Amniotic epithelial cell (primary cell): ENCODE data around the gene VSX1.

Experiments used
- DNase-seq: peaks from one replicate; pipeline ENCODE4 v3.0.0-alpha.2; 2010; ENCODE audit warnings: low read depth

The VSX1 gene

GRCh38 chr20:25040438-25040831 lies 41.5 kb downstream of the VSX1 start:
- peak; percentile 78 for DNase-seq

DNA sequence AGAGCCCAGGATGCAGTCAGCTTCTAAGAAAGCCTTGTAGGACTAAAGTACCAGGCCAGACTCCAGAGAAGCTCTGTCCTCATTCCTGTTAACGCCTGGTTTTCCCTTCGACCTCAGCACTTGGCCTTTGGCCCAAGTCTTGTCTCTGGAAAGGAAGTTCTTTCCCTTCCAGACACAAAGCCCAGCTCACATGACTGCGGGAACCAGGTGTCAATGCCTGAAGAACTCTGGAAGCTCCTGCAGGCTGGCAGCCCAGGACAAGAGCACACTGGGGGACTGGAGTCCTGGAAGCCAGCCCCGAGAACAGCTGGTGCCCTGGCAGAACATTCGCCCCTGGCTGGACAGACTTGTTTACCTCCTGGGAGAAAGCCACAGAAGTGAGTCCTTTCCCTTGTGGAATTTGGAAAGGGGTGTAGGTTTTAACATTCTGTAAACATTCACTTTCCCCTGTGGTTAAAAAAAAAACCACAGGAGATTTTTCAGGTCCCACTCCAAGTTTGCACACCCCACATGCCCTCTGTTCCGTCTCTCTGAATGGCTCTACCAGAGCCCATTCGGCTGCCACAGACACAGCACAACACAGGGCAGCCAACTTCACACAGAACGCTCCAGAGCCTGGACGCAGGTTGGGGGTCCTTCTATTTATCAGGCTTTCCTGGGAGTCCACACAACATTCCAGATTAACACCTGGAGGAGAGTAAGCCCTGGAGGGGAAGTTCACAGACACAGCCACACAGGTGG lies 42.1 kb downstream of the VSX1 start:
- DNase-seq: peak; percentile 61

GRCh38 chr20:25038591-25039015 lies 43.3 kb downstream of the VSX1 start:
- DNase-seq: no peak

- DNase-seq: no peak
These were observed 43.9 kb downstream of the VSX1 start for GRCh38 chr20:25038103-25038410.

- DNase-seq: no peak
These were observed 44.4 kb downstream of the VSX1 start for GRCh38 chr20:25037288-25038102.

- no peak for DNase-seq
These were observed 45.5 kb downstream of the VSX1 start for GRCh38 chr20:25036331-25036936.

- no peak for DNase-seq
These were observed 46.0 kb downstream of the VSX1 start for GRCh38 chr20:25035921-25036320.

- DNase-seq: no peak
These were observed 48.0 kb downstream of the VSX1 start for GRCh38 chr20:25033924-25034300.

DNA sequence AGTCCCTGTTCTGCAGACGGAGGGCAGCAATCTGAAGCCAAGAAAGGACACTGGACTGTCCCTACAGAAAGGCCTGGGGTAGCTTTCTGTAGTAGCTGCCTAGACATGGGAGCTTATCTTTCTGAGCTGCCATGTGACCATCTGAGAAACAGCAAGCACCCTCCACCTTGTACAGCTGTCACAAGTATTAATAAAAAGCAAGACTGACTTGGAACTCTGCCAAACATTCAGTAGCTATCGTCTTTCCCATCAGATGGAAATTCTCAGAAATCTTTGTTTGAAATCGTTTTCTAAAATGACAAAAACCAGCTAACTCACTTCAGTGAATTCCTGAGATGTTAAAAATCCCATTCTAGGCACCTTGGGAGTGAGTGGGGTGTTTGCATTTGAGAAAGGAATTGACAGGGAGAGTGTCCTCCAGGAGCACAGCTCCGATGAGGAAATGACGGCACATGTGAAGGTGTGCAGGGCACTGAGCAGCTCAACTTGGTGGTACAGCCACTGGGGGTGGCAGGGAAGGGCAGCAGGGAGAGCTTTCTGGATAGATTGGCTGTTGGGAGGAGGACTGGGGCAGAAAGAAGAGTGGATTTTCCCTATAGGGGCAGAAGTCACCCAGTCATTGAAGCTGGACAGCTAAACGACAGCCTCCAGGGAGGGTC lies 48.5 kb downstream of the VSX1 start:
- peak; percentile 8 for DNase-seq

GRCh38 chr20:25032478-25033264 lies 49.3 kb downstream of the VSX1 start:
- peak; percentile 9 for DNase-seq

DNA sequence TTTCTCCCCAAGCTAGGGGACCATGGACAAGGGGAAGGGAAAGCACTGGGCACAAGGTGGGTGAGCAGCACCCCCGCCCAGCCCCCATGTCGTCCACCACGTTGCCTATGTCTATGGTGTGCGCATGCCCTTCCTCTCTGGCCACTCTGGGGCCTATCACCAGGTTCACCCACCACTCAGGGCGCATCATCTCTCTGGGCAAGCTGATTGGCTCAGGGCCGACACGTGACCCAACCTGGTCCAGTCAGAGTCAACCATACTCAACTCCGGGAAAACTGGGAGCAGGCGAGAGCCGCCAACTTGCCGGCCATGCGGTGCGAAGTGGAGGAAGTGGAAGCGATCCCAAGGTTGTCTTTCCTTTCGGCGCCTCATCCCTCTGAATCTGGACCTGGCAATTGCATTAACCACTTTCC lies 49.9 kb downstream of the VSX1 start:
- DNase-seq: no peak

- peak; percentile 73 for DNase-seq
These were observed 50.7 kb downstream of the VSX1 start for GRCh38 chr20:25031241-25031640.

DNA sequence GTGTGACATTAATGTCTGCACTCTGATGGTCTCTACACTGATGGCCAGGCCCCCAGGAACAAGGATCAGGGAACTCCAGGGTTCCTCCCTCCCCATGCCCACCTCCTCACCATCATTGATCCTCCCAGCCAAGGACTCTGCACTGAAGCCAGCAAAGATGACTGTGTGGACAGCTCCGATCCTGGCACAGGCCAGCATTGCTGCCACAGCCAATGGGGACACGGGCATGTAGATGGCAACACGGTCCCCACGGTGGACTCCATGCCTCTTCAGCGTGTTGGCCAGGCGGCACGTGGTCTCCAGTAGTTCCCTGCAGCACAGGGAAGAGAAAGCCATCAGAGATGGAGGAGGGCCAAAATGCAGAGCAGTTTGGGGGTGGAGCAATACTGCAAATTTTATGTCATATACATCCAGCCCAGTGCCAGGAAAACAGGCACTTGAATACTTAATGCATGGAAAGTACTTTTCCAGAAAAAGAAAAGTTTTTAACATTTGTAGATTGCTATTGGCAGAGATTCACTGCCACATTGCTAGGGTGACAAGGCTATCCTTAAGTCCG lies 51.2 kb downstream of the VSX1 start:
- DNase-seq: no peak

- no peak for DNase-seq
These were observed 51.8 kb downstream of the VSX1 start for GRCh38 chr20:25030007-25030648.

GRCh38 chr20:25025986-25026605 lies 55.8 kb downstream of the VSX1 start:
- DNase-seq: no peak
